ENCODE results near the gene POLG2. TPM values are rescaled to one million over a fixed set of nuclear protein-coding genes. Genes with fewer than 3 reads are reported as not detected.

Gene POLG2
- total and polyA plus RNA-seq, 9 of the 15 experiments (the other 6 are each of a cell fraction or from before 2014, with no cell fraction given): 13.4 to 44.8 (median 37.0) TPM

- TF ChIP-seq ZNF780A (CRISPR knock-in tag; IDR thresholded peaks at IDR 0.05) (no peak), ARID2 (IDR thresholded peaks at IDR 0.05) (no peak), OTX1 (CRISPR knock-in tag; IDR thresholded peaks at IDR 0.05) (no peak), POLR2AphosphoS5 (IDR thresholded peaks at IDR 0.05; ENCODE audit: control insufficient read depth, insufficient read depth, low read depth, low read length) (no peak; the same call in none of the 2 replicates), GTF2A2 (tag; IDR thresholded peaks at IDR 0.05) (no peak), SNIP1 (IDR thresholded peaks at IDR 0.05; ENCODE audit: low read depth) (no peak), MXI1 (IDR thresholded peaks at IDR 0.05; ENCODE audit: low read depth, low read length) (peak; percentile 51; the same call in 1 of the 2 replicates), GMEB1 (CRISPR knock-in tag; IDR thresholded peaks at IDR 0.05) (no peak), MYBL2 (IDR thresholded peaks at IDR 0.05; ENCODE audit: low read depth) (no peak), MYBL2 (CRISPR knock-in tag; IDR thresholded peaks at IDR 0.05; ENCODE audit: borderline replicate concordance) (no peak), ATF3 (IDR thresholded peaks at IDR 0.05) (peak; percentile 58), ATF3 (CRISPR knock-in tag; conservative IDR thresholded peaks at IDR 0.05) (no peak), NFIC (IDR thresholded peaks at IDR 0.05) (peak; percentile 63), ZNF324 (CRISPR knock-in tag; IDR thresholded peaks at IDR 0.05) (no peak), SMARCE1 (IDR thresholded peaks at IDR 0.05) (no peak), ZEB2 (IDR thresholded peaks at IDR 0.05) (0 out of 2 replicates have a peak, but pooled peaks have one; percentile 28), BRD9 (IDR thresholded peaks at IDR 0.05; ENCODE audit: low read depth, partially characterized antibody) (no peak), ZNF436 (CRISPR knock-in tag; IDR thresholded peaks at IDR 0.05) (no peak), SMARCB1 (IDR thresholded peaks at IDR 0.05; ENCODE audit: insufficient read length, low read depth) (no peak), PRPF4 (IDR thresholded peaks at IDR 0.05; ENCODE audit: insufficient read depth, low read depth, low read length, poor library complexity, severe bottlenecking) (no peak), RUNX1 (IDR thresholded peaks at IDR 0.05; ENCODE audit: low read depth) (no peak), ZKSCAN1 (IDR thresholded peaks at IDR 0.05; ENCODE audit: low read depth, low read length) (no peak), CTCFL (IDR thresholded peaks at IDR 0.05; ENCODE audit: borderline replicate concordance, insufficient read depth, low read depth, low read length, poor library complexity, severe bottlenecking) (no peak), TARDBP (IDR thresholded peaks at IDR 0.05) (no peak), TOE1 (IDR thresholded peaks at IDR 0.05; ENCODE audit: borderline replicate concordance) (no peak), TOE1 (CRISPR knock-in tag; IDR thresholded peaks at IDR 0.05; ENCODE audit: borderline replicate concordance, low read depth) (no peak), ZNF77 (CRISPR knock-in tag; IDR thresholded peaks at IDR 0.05) (no peak)
Observed at GRCh38 chr17:64533784-64534183, 36.9 kb upstream of the POLG2 start (continued).
